ENCODE results near the gene TM6SF1.
"Not testable (repeated sequence)": the region's sequence is repeated elsewhere in the genome, so short reads cannot be mapped to it uniquely, and the experiment has no call there.

Gene TM6SF1

GRCh38 chr15:83078712-83079111, 28.7 kb upstream of the TM6SF1 start:
- TF ChIP-seq, protein P1, sequence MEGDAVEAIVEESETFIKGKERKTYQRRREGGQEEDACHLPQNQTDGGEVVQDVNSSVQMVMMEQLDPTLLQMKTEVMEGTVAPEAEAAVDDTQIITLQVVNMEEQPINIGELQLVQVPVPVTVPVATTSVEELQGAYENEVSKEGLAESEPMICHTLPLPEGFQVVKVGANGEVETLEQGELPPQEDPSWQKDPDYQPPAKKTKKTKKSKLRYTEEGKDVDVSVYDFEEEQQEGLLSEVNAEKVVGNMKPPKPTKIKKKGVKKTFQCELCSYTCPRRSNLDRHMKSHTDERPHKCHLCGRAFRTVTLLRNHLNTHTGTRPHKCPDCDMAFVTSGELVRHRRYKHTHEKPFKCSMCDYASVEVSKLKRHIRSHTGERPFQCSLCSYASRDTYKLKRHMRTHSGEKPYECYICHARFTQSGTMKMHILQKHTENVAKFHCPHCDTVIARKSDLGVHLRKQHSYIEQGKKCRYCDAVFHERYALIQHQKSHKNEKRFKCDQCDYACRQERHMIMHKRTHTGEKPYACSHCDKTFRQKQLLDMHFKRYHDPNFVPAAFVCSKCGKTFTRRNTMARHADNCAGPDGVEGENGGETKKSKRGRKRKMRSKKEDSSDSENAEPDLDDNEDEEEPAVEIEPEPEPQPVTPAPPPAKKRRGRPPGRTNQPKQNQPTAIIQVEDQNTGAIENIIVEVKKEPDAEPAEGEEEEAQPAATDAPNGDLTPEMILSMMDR (IDR thresholded peaks at IDR 0.05; ENCODE audit: low read length, missing control alignments): no peak

GRCh38 chr15:83081256-83082014, 26.0 kb upstream of the TM6SF1 start:
- no peak for DNase-seq (ENCODE audit: low read depth)

More at GRCh38 chr15:83078712-83079111, 28.7 kb upstream of the TM6SF1 start:
- H3K4me3 ChIP-seq (replicated peaks; ENCODE audit: low read depth, low read length): no peak overlapping the region
- DNase-seq (ENCODE audit: low read depth): no peak

DNA sequence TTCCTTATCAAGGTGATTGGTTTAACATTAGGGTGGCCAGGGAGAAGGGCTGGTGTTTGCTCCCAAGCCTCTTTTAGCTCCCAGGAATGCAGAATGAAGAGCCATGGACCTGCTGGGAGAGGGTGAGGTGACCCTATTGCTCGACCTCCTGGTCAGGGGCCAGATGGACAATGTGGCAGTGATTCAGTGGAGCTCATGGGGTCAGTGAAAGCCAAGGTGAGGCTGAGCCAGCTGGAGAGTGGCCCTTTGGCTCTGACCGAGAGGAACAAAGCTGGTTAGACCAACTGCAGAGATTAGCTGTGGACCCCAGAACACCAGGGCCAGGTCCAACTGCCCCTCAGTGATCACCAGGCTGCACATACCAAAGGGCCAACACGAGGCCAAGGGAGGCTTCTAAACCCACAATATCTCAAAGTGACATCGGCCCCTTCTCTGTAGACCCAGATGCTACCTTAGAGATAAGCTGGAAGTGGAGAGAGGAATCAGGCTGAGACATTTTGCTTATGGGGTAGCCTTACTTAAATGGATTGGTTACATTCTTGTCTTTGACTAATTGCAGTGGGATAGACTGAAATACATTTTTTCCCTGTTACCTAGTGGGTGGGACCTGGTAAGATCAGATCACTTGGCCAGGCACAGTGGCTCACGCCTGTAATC, 24.6 kb upstream of the TM6SF1 start:
- H3K4me3 ChIP-seq (replicated peaks; ENCODE audit: low read depth, low read length): no peak overlapping the region
- TF ChIP-seq, protein P1 (IDR thresholded peaks at IDR 0.05; ENCODE audit: low read length, missing control alignments): no peak
- DNase-seq (ENCODE audit: low read depth): no peak

More at GRCh38 chr15:83081256-83082014, 26.0 kb upstream of the TM6SF1 start:
- TF ChIP-seq, protein P1 (IDR thresholded peaks at IDR 0.05; ENCODE audit: low read length, missing control alignments): no peak
- no peak overlapping the region for H3K4me3 ChIP-seq (replicated peaks; ENCODE audit: low read depth, low read length)

- not testable (repeated sequence) for H3K4me3 ChIP-seq (replicated peaks; ENCODE audit: low read depth, low read length); DNase-seq (ENCODE audit: low read depth)
Measured at GRCh38 chr15:83085461-83085860, 22.0 kb upstream of the TM6SF1 start.

DNA sequence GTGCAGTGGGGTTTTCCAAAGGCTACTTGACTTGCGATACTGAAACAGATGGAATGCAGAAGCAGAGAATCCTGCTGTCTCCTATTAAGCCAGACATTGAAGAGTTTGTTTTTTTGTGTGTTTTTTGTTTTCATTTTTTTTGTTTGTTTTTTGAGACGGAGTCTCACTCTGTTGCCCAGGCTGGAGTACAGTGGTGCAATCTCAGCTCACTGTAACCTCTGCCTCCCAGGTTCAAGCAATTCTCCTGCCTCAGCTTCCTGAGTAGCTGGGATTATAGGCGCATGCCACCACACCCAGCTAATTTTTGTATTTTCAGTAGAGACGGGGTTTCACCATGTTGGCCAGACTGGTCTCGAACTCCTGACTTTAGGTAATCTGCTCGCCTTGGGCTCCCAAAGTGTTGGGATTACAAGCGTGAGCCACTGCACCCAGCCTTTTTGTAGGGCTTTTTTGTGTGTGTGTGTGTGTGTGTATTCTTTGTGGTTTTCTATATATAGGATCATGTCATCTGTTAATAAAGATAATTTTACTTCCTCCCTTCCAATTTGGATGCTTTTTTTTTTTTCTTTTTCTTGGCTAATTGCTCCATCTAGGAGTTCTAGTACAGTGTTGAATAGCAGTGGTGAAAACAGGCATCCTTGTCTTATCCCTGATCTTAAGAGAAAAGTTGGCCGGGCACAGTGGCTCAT, 21.4 kb upstream of the TM6SF1 start:
- not testable (repeated sequence) for H3K4me3 ChIP-seq (replicated peaks; ENCODE audit: low read depth, low read length); DNase-seq (ENCODE audit: low read depth)

GRCh38 chr15:83087576-83087975, 19.9 kb upstream of the TM6SF1 start:
- no peak overlapping the region for H3K4me3 ChIP-seq (replicated peaks; ENCODE audit: low read depth, low read length)
- no peak for DNase-seq (ENCODE audit: low read depth)
- TF ChIP-seq, protein P1 (IDR thresholded peaks at IDR 0.05; ENCODE audit: low read length, missing control alignments): no peak

DNA sequence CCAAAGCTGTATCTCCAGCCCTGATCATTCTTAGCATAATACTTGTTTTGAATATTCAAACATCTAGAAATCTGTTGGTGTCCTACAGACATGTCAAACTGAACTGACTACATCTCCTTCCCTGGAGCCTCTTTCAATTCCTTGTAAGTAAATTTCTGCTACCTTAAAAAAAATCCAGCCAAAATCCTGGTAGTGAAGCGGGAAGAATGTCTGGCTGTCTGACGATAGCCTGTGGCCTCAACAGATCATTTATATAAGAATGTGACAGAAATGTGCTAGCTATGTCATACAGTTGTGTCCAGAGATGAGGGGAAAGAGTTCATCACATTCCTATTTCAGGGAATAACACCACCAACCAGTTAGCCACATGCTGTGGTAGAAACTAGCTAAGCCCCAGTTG, 18.6 kb upstream of the TM6SF1 start:
- no peak for DNase-seq (ENCODE audit: low read depth)
- no peak overlapping the region for H3K4me3 ChIP-seq (replicated peaks; ENCODE audit: low read depth, low read length)
- TF ChIP-seq, protein P1 (IDR thresholded peaks at IDR 0.05; ENCODE audit: low read length, missing control alignments): no peak

Measured in fibroblast of pulmonary artery (primary cell).